CD14-positive monocyte (primary cell): ENCODE measurements around the gene RFNG. TPM values are rescaled to one million over a fixed set of nuclear protein-coding genes. Genes with fewer than 3 reads are reported as not detected.

Source experiments
- DNase-seq, 3 donors: peaks; one replicate each; pipeline ENCODE4 v3.0.0-alpha.2; 2011 to 2022
- H2AFZ ChIP-seq: 2 replicates; pipeline ENCODE4 v1.6.0; 2012; ENCODE audit warnings: mild to moderate bottlenecking, low read depth, low read length, inconsistent platforms; ENCODE audit not compliant: insufficient read depth, poor library complexity, severe bottlenecking
- H3K27ac ChIP-seq, 2 donors: 1 replicate in 1 of 2; 2 replicates in 1 of 2; pipeline ENCODE4 v1.5.1; 2012 to 2013; ENCODE audit warnings: low read length in 2 of 2, control low read depth in 1 of 2, inconsistent platforms in 1 of 2, low read depth in 1 of 2, mild to moderate bottlenecking in 1 of 2
- H3K27me3 ChIP-seq, 2 donors: one replicate each; pipeline versions ENCODE4 v1.6.0 to v1.6.1; 2011 to 2013; ENCODE audit warnings: low read length in 2 of 2; ENCODE audit not compliant: control insufficient read depth in 2 of 2, insufficient read depth in 2 of 2
- H3K36me3 ChIP-seq, 2 donors: replicated peaks in 1 of 2; 1 replicate in 1 of 2; 2 replicates in 1 of 2; pipeline versions ENCODE4 v1.5.1 to v1.6.1; 2012 to 2013; ENCODE audit warnings: low read length in 2 of 2, control low read depth in 1 of 2, inconsistent platforms in 1 of 2, mild to moderate bottlenecking in 1 of 2; ENCODE audit not compliant: insufficient read depth in 2 of 2, control insufficient read depth in 1 of 2
- H3K4me1 ChIP-seq, 2 donors: 1 replicate in 1 of 2; 2 replicates in 1 of 2; pipeline versions ENCODE4 v1.5.1 to v1.6.1; 2012 to 2013; ENCODE audit warnings: low read length in 2 of 2, control low read depth in 1 of 2, inconsistent platforms in 1 of 2, mild to moderate bottlenecking in 1 of 2, moderate library complexity in 1 of 2; ENCODE audit not compliant: insufficient read depth in 2 of 2, control insufficient read depth in 1 of 2
- H3K4me2 ChIP-seq: replicated peaks from 2 replicates; pipeline ENCODE3; 2012; ENCODE audit warnings: low read length, moderate library complexity, mild to moderate bottlenecking; ENCODE audit not compliant: poor library complexity, severe bottlenecking; ENCODE audit errors: extremely low read depth
- H3K4me3 ChIP-seq, 3 experiments: fragments of 200-600 bp in 1 of 3; sonication (generic) in 1 of 3; replicated peaks in 1 of 3; 1 replicate in 2 of 3; 2 replicates in 1 of 3; pipeline ENCODE4 v1.5.1; 2011 to 2013; ENCODE audit warnings: low read length in 3 of 3, mild to moderate bottlenecking in 3 of 3, control low read depth in 2 of 3, low read depth in 2 of 3, inconsistent platforms in 1 of 3, moderate library complexity in 1 of 3
- H3K79me2 ChIP-seq: 2 replicates; pipeline ENCODE4 v1.6.0; 2012; ENCODE audit warnings: mild to moderate bottlenecking, control low read depth, inconsistent platforms, low read length, moderate library complexity; ENCODE audit not compliant: insufficient read depth
- H3K9ac ChIP-seq: 2 replicates; pipeline ENCODE4 v1.6.0; 2017; ENCODE audit warnings: low read length, mild to moderate bottlenecking; ENCODE audit not compliant: insufficient read depth, poor library complexity, severe bottlenecking
- H3K9me3 ChIP-seq, 2 donors: replicated peaks in 1 of 2; 1 replicate in 1 of 2; 2 replicates in 1 of 2; pipeline versions ENCODE4 v1.5.1 to v1.6.1; 2012 to 2013; ENCODE audit warnings: low read length in 2 of 2, control low read depth in 1 of 2; ENCODE audit not compliant: control insufficient read depth in 1 of 2, insufficient read depth in 1 of 2
- H4K20me1 ChIP-seq: 2 replicates; pipeline ENCODE4 v1.6.0; 2012; ENCODE audit warnings: mild to moderate bottlenecking, low read length, control low read depth, moderate library complexity; ENCODE audit not compliant: insufficient read depth
- H3K27ac Mint-ChIP-seq, 7 donors: one replicate each; pipeline ENCODE4 v1.8.0; 2020; ENCODE audit warnings: mild to moderate bottlenecking in 7 of 7, mixed read lengths in 7 of 7, moderate library complexity in 6 of 7, inconsistent platforms in 2 of 7
- H3K27me3 Mint-ChIP-seq, 3 donors: one replicate each; pipeline ENCODE4 v1.8.0; 2021 to 2022; ENCODE audit warnings: low read depth in 3 of 3, mild to moderate bottlenecking in 3 of 3, mixed read lengths in 3 of 3, moderate library complexity in 3 of 3, inconsistent platforms in 1 of 3
- H3K36me3 Mint-ChIP-seq, 2 donors: one replicate each; pipeline ENCODE4 v1.8.0; 2020; ENCODE audit warnings: mixed read lengths in 2 of 2, inconsistent platforms in 1 of 2, mild to moderate bottlenecking in 1 of 2
- H3K4me1 Mint-ChIP-seq: one replicate; pipeline ENCODE4 v1.8.0; 2020; ENCODE audit warnings: mild to moderate bottlenecking, mixed read lengths
- H3K4me3 Mint-ChIP-seq, 2 donors: one replicate each; pipeline ENCODE4 v1.8.0; 2020; ENCODE audit warnings: mild to moderate bottlenecking in 2 of 2, mixed read lengths in 2 of 2, moderate library complexity in 1 of 2
- H3K9me3 Mint-ChIP-seq, 7 donors: one replicate each; pipeline ENCODE4 v1.8.0; 2020 to 2022; ENCODE audit warnings: mixed read lengths in 7 of 7, mild to moderate bottlenecking in 6 of 7, moderate library complexity in 6 of 7, inconsistent platforms in 2 of 7
- WGBS: methylation state at CpG from one replicate; pipeline ENCODE4 v1.1.5; 2013; ENCODE audit warnings: missing lambda C conversion rate; ENCODE audit not compliant: insufficient coverage; 5-methylcytosine and 5-hydroxymethylcytosine counted together
- intact Hi-C, 2 donors: fragments of 100-400 bp; cut with micrococcal nuclease; formaldehyde crosslinking; loops; one replicate each; pipeline versions ENCODE4 v1.15.0 to v1.15.1; 2023
- polyA plus RNA-seq, 3 donors: library from polyadenylated mRNA; depleted of rRNA in 1 of 3; unstranded in 2 of 3; stranded (reverse) in 1 of 3; fragments of 300-500 nt in 2 of 3; fragments of >200 nt in 1 of 3; fragmentation: Illumina TruSeq in 2 of 3; gene quantifications; 1 replicate in 2 of 3; 2 replicates in 1 of 3; pipeline ENCODE4 v1.2.3, GENCODE V29; 2012 to 2021
- TF ChIP-seq, protein P1 (sequence below): fragments of 200-600 bp; IDR thresholded peaks from one replicate; pipeline ENCODE4 v1.8.0; 2022; ENCODE audit warnings: antibody characterized with exemption, mild to moderate bottlenecking

Gene RFNG
- polyA plus RNA-seq, 3 donors: 1.5 to 32.4 (median 4.1) TPM

DNA sequence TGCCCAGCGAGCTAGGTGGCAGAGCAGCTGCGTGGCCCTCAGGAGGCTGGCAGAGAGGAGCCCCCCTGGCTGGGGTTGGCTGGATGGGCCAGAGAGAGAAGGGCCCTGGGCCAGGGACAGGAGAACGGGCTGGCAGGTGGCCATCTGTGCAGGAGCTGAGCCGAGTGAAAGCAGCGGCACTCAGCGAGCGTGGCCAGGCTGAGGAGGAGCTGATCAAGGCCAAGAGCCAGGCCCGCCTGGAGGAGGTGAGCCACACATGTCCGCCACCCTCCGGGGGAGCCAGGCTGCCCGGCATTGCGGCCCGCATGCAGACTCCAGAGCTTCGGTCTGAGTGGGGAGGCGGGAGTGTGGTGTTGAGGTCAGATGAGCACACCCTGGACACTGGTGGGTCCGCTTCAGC, 22.2 kb downstream of the RFNG start:
- peaks cover 5% of the 10 kb centered on the region for H4K20me1 ChIP-seq
- intact Hi-C loops: loop anchor here in 1 of 2 donors (10.0 kb wide), 1 partner anchor 295 kb away; no protein-coding TSS in a partner anchor
- no peak for DNase-seq
- no peaks in the 10 kb centered on the region for H3K9me3 ChIP-seq
- 95% methylated on average over 15 of the region's 16 CpGs for WGBS
- H2AFZ ChIP-seq: no peak overlapping the region
- TF ChIP-seq, protein P1, sequence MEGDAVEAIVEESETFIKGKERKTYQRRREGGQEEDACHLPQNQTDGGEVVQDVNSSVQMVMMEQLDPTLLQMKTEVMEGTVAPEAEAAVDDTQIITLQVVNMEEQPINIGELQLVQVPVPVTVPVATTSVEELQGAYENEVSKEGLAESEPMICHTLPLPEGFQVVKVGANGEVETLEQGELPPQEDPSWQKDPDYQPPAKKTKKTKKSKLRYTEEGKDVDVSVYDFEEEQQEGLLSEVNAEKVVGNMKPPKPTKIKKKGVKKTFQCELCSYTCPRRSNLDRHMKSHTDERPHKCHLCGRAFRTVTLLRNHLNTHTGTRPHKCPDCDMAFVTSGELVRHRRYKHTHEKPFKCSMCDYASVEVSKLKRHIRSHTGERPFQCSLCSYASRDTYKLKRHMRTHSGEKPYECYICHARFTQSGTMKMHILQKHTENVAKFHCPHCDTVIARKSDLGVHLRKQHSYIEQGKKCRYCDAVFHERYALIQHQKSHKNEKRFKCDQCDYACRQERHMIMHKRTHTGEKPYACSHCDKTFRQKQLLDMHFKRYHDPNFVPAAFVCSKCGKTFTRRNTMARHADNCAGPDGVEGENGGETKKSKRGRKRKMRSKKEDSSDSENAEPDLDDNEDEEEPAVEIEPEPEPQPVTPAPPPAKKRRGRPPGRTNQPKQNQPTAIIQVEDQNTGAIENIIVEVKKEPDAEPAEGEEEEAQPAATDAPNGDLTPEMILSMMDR: no peak
- peaks cover 0 to 4% of the 10 kb centered on the region in 2 donors for H3K36me3 ChIP-seq
- peaks cover 6 to 10% of the 10 kb centered on the region in 2 donors for H3K27me3 ChIP-seq
- no peak overlapping the region for H3K4me2 ChIP-seq
- Mint-ChIP-seq H3K4me1 (peaks cover 13% of the 10 kb centered on the region), H3K36me3 (peaks cover 12 to 40% of the 10 kb centered on the region in 2 donors), H3K4me3 (peak overlapping the region in 1 of 2 donors; percentile 82), H3K9me3 (peaks cover 0 to 5% (median 0%) of the 10 kb centered on the region in 7 donors), H3K27ac (peak overlapping the region in 2 of 7 donors; percentile 46 to 69), H3K27me3 (peaks cover 11 to 23% (median 13%) of the 10 kb centered on the region in 3 donors)
- H3K9ac ChIP-seq: no peak overlapping the region
- H3K79me2 ChIP-seq: peaks cover 3% of the 10 kb centered on the region
- H3K4me1 ChIP-seq: peaks cover 19 to 34% of the 10 kb centered on the region in 2 donors
- no peak overlapping the region for H3K4me3 ChIP-seq
- no peak overlapping the region for H3K27ac ChIP-seq

DNA sequence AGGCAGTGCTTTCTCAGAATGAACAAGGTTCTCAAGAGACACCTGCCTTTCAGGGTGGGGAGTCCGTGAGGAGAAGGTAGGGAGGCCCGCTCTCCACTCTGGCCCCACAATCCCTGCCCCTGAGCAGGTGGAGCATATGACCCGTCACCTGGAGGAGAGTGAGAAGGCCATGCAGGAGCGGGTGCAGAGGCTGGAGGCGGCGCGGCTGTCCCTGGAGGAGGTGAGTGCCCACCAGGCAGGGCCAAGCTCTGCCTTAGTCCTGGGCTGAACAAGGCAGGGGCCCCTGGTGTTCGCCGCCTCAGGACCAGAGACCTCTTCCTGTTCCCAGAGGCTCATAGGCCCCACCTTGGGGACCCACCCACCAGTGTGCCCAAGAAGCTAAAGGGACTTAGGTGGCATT, 22.6 kb downstream of the RFNG start:
- peaks cover 17% of the 10 kb centered on the region for H3K4me1 Mint-ChIP-seq
- Histone ChIP-seq H3K9ac (no peak overlapping the region), H3K4me2 (no peak overlapping the region), H3K27me3 (peaks cover 6 to 10% of the 10 kb centered on the region in 2 donors), H3K27ac (no peak overlapping the region), H3K4me3 (no peak overlapping the region), H3K4me1 (peaks cover 23 to 38% of the 10 kb centered on the region in 2 donors), H3K9me3 (no peaks in the 10 kb centered on the region), H3K79me2 (peaks cover 3% of the 10 kb centered on the region), H2AFZ (no peak overlapping the region), H4K20me1 (peaks cover 5% of the 10 kb centered on the region), H3K36me3 (peaks cover 0 to 4% of the 10 kb centered on the region in 2 donors)
- H3K27me3 Mint-ChIP-seq: peaks cover 11 to 23% (median 13%) of the 10 kb centered on the region in 3 donors
- H3K4me3 Mint-ChIP-seq: no peak overlapping the region
- TF ChIP-seq, protein P1: no peak
- no peak overlapping the region for H3K27ac Mint-ChIP-seq
- peaks cover 0 to 5% (median 0%) of the 10 kb centered on the region in 7 donors for H3K9me3 Mint-ChIP-seq
- H3K36me3 Mint-ChIP-seq: peaks cover 12 to 38% of the 10 kb centered on the region in 2 donors
- WGBS: 98% methylated on average over 5 of the region's 9 CpGs
- intact Hi-C loops: loop anchor here in 1 of 2 donors (10.0 kb wide), 1 partner anchor 296 kb away; no protein-coding TSS in a partner anchor
- DNase-seq: no peak
